Upper lobe of right lung (tissue), 1 donor: ENCODE data around the gene TMTC1. TPM values are rescaled to one million over a fixed set of nuclear protein-coding genes. Genes with fewer than 3 reads are reported as not detected.

ENCODE experiments used
- ATAC-seq: fragments of 200-7000 bp; cut with Tn5 transposase; one replicate; pipeline ENCODE4 v1.9.1; 2020; ENCODE audit warnings: mild to moderate bottlenecking, moderate library complexity
- DNase-seq: peaks from one replicate; pipeline ENCODE4 v3.0.0-alpha.2; 2020
- H3K27ac ChIP-seq: fragments of 200-600 bp; one replicate; pipeline ENCODE4 v1.8.0; 2022
- H3K27me3 ChIP-seq: fragments of 200-600 bp; one replicate; pipeline ENCODE4 v1.8.0; 2022; ENCODE audit warnings: mild to moderate bottlenecking
- H3K36me3 ChIP-seq: fragments of 200-600 bp; one replicate; pipeline ENCODE4 v1.8.0; 2022
- H3K4me1 ChIP-seq: fragments of 200-600 bp; one replicate; pipeline ENCODE4 v1.8.0; 2022
- H3K4me3 ChIP-seq: fragments of 200-600 bp; one replicate; pipeline ENCODE4 v1.8.0; 2022; ENCODE audit warnings: mild to moderate bottlenecking
- H3K9me3 ChIP-seq: fragments of 200-600 bp; one replicate; pipeline ENCODE4 v1.8.0; 2022
- CTCF ChIP-seq: fragments of 200-600 bp; IDR thresholded peaks from one replicate; pipeline ENCODE4 v1.8.0; 2022; ENCODE audit warnings: antibody characterized with exemption
- intact Hi-C: fragments of 100-400 bp; cut with DNase I; formaldehyde crosslinking; loops from one replicate; pipeline ENCODE4 v1.11.0; 2022
- total RNA-seq: library from RNA; stranded (reverse); fragmentation: NEBNext Ultra II Directional; extraction: Animal tissue kit (Norgen Biotek cat#: 25700); gene quantifications from one replicate; pipeline ENCODE4 v1.2.1, GENCODE V29; 2021
- donor health status: DM: no; HTN: yes; CAD: no; lungs with severe emphysema.

The TMTC1 gene
- total RNA-seq, 1 donor from 2014 or later = 37.4 TPM

GRCh38 chr12:29609431-29610215, 174.1 kb downstream of the TMTC1 start:
- intact Hi-C loops = no loop called here
- Histone ChIP-seq H3K9me3 (no peaks in the 10 kb centered on the region), H3K4me1 (no peaks in the 10 kb centered on the region), H3K27ac (no peak overlapping the region), H3K36me3 (no peaks in the 10 kb centered on the region), H3K27me3 (no peaks in the 10 kb centered on the region), H3K4me3 (no peak overlapping the region)
- TF ChIP-seq CTCF = no peak
- DNase-seq (no peak), ATAC-seq (no peak)

GRCh38 chr12:29608581-29608980, 175.2 kb downstream of the TMTC1 start:
- intact Hi-C loops = no loop called here
- H3K27me3 ChIP-seq = no peaks in the 10 kb centered on the region
- TF ChIP-seq CTCF = no peak

GRCh38 chr12:29599381-29599780, 184.4 kb downstream of the TMTC1 start:
- no peaks in the 10 kb centered on the region for H3K36me3 ChIP-seq
- ATAC-seq = no peak

More at GRCh38 chr12:29608581-29608980, 175.2 kb downstream of the TMTC1 start:
- Histone ChIP-seq H3K4me3 (no peak overlapping the region), H3K36me3 (no peaks in the 10 kb centered on the region), H3K4me1 (no peaks in the 10 kb centered on the region), H3K27ac (no peak overlapping the region), H3K9me3 (no peaks in the 10 kb centered on the region)
- DNase-seq (no peak), ATAC-seq (no peak)

GRCh38 chr12:29595071-29595755, 188.5 kb downstream of the TMTC1 start:
- H3K27ac ChIP-seq = no peak overlapping the region
- H3K36me3 ChIP-seq = no peaks in the 10 kb centered on the region
- peaks cover 2% of the 10 kb centered on the region for H3K4me1 ChIP-seq
- ATAC-seq = no peak
- no peak for DNase-seq
- H3K27me3 ChIP-seq = no peaks in the 10 kb centered on the region
- H3K4me3 ChIP-seq = no peak overlapping the region
- intact Hi-C loops = no loop called here
- no peak for TF ChIP-seq CTCF
- H3K9me3 ChIP-seq = no peaks in the 10 kb centered on the region

More at GRCh38 chr12:29599381-29599780, 184.4 kb downstream of the TMTC1 start:
- TF ChIP-seq CTCF = no peak
- Histone ChIP-seq H3K27me3 (no peaks in the 10 kb centered on the region), H3K4me3 (no peak overlapping the region), H3K9me3 (no peaks in the 10 kb centered on the region), H3K27ac (no peak overlapping the region), H3K4me1 (no peaks in the 10 kb centered on the region)
- intact Hi-C loops = no loop called here
- DNase-seq = no peak

GRCh38 chr12:29593001-29593400, 190.7 kb downstream of the TMTC1 start:
- Histone ChIP-seq H3K4me3 (no peak overlapping the region), H3K27ac (no peak overlapping the region), H3K27me3 (no peaks in the 10 kb centered on the region), H3K36me3 (no peaks in the 10 kb centered on the region), H3K9me3 (no peaks in the 10 kb centered on the region), H3K4me1 (peaks cover 5% of the 10 kb centered on the region)
- TF ChIP-seq CTCF = no peak
- ATAC-seq = no peak
- intact Hi-C loops = no loop called here
- no peak for DNase-seq
